Activated CD8-positive, alpha-beta memory T cell treated with anti-CD3 and anti-CD28 coated beads, Interleukin-2, amount 50 U/mL, for 24 hours (primary cell): ENCODE measurements around the gene GCK.
"Not testable (repeated sequence)": the region's sequence is repeated elsewhere in the genome, so short reads cannot be mapped to it uniquely, and the experiment has no call there.

ENCODE experiments used
- DNase-seq: peaks from one replicate; pipeline ENCODE4 v3.0.0-alpha.2; 2020; ENCODE audit errors: extremely low read depth

Gene GCK

DNA sequence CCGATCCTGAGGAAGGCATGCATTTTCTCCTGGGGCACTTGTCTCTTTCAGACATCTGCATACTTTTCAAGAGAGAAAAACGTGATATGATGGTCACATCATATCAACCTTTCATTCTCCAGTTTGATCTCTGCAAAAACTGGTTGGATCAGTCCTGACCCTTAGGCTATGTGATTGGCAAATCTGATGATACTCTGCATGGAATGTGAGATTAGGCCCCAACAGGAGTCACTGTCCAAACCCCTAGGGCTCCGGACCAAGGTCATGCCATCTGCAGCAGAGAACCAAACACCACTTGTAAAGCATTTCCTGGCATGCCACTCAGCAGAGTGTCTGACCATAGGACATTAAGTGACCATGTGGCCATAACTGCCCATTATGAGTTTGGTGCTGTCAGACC, 8.6 kb downstream of the GCK start:
- DNase-seq: no peak

DNA sequence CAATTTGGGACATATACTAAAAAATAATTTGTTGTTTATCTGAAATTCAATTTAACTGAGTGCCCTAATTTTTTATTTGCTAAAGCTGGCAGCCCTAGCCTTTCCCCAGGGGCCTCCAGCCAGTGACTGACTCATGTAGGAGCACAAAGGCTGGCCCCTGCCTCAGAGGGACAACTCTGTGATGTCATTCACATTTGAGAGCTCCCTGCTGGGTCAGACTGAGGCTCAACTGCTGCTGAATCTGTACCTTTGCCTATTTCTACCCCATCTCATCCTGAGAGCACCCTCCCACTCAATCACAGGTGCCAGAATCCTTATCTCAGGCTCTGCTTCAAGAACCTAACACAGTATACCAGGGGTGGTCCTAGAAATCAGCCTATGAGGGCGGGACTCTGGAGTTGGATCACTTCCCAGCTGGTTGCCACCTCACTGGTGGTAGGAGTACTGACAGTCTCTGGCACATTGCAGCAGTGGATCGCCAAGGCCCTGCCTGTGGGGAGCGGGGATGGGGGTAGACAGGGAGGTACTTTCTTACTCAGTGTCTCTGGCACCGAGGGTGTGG, 11.6 kb downstream of the GCK start:
- no peak for DNase-seq

DNA sequence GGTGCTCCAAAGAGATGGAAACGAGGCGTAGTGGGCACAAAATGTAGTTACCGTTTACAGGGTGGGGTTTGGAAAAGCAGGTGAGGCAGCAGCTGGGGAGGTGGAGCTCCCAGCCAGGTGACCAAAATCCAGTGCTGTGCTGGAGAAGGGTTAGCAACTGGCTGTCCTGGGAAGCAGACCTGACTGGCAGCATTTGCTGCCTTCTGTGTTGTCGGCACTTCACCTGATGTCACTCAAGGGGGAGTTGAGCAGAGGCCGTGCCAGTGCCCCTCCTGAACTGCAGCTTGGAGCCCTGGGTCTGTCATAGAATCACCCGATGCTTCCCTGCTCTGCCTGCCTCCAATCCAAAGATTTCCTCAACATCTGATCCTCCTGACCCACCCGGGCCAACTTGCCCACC, 12.8 kb downstream of the GCK start:
- DNase-seq: no peak

DNA sequence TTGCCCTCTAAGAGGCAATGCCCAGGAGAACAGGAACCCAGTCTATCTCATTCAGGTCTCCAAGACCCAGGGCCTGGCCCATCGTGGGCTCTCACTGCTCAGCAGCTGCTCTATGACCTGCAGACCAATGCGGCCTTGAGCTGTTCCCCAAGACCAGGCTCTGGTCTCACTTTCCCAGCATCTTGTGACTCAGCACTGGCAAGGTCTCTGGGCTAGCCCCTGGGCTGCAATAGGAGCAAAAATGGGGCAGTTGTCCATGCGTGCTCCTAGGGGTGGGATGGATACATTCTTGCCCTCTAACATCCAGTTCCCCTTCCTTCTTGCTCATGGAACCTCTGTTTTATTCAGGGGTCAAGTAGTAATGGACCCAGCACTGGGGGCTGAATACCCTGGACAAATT, 13.5 kb downstream of the GCK start:
- DNase-seq: no peak

DNA sequence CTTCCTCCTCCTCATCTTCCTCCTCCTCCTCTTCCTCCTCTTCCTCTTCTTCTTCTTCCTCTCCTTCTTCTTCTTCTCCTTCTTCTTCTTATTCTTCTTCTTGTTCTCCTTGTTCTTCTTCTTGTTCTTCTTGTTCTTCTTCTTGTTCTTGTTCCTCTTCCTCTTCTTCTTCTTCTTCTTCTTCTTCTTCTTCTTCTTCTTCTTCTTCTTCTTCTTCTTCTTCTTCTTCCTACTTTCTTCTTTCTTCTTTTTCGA, 14.6 kb downstream of the GCK start:
- DNase-seq: not testable (repeated sequence)

DNA sequence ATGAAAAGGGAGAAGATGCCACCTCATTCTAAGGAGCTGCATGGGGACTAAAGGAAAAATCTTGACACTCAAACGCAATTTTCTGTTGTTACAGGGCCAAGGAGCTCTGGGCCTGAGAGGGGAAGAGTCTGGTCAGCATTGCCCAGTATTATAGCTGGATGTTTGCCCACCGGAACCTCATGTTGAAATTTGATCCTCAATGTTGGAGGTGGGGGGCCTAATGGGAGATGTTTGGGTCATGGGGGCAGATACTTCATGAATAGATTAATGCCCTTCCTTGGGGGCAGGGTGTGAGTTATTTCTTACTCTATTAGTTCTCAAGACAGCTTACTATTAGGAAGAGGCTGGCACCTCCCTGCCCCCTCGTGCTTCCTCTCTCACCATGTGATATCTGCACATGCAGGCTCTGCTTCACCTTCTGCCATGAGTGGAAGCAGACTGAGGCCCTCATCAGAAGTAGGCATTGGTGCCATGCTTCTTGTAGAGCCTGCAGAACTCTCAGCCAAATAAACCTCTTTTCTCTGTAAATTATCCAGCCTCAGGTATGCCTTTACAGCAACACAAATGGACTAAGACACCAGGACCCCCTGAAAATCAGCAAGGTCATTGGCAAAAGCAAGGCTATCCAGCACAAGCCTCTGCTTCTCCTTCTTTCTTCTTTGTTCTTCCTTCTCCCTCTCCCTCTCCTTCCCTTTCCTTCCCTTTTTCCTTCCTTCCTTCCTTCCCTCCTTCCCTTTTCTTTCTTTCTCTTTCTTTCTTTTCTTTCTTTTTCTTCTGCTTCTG, 15.1 kb downstream of the GCK start:
- no peak for DNase-seq

DNA sequence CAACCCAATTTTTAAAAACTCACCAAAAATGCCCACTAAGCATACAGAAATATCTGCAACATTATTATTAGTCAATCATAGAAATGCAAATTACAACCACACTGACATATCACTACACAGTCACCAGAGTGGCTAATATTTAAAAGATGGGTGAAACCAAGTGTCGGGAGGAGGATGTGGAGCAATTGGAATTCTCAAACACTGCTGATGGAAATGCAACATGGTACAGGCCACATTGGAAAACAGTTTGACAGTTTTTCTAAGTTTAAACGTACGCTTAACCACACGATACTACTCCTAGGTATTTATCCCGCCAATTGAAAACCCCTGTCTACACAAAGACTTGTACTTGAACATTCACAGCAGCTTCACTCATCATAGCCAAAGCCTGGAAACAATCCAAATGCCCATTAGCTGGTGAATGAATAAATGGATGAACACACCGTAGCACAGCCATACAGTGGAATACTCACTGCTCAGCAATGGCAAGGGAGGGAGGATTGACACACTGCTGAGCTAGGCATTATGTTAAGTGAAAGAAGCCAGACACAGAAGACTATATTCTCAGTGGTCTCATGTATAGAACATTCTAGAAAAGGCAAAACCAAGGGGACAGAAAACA, 16.3 kb downstream of the GCK start:
- DNase-seq: no peak

DNA sequence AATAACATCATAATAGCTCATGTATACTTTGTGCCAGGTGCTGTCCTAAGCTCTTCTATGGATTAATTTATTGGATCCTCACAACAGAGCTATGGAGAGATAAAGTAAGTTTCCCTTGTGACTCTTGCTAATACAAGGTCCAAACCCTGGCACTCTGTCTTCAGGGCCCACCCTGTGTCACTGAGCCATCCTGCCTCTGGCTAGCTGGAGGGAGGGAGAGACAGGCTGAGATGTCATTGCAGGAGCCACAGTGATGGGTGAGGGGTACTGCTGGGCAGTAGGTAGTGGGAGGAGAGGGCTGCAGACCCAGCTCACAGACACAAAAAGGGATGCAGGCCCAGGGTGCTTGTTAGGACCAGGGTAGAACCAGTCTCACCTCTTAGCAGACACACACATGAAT, 16.9 kb downstream of the GCK start:
- no peak for DNase-seq

DNA sequence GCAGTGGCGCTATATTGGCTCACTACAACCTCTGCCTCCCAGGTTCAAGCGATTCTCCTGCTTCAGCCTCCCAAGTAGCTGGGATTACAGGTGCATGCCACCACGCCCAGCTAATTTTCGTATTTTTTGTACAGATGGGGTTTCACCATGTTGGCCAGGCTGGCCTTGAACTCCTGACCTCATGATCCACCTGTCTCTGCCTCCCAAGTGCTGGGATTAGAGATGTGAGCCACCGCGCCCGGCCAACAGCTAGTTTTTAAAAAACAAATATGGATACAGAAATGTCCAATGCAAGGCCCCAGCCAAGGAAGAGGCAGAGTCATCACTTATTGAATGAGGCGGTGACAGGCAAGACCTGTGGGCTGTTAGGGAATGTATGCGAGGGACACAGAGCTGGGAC, 17.3 kb downstream of the GCK start:
- DNase-seq: not testable (repeated sequence)

DNA sequence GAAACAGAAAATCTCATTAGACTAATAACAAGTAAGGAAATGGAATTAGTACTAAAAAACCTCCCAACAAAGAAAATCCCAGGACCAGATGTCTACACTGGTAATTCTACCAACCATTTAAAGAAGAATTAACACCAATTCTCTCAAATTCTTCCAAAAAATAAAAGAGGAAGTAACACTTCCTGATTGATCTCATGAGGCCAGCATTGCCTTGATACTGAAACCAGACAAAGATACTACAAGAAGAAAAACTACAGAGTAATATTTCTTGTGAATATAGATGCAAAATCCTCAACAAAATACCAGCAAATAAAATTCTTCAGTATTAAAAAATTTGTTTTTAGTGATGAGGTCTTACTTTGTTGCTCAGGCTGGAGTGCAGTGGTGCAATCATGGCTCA, 21.3 kb downstream of the GCK start:
- DNase-seq: no peak

DNA sequence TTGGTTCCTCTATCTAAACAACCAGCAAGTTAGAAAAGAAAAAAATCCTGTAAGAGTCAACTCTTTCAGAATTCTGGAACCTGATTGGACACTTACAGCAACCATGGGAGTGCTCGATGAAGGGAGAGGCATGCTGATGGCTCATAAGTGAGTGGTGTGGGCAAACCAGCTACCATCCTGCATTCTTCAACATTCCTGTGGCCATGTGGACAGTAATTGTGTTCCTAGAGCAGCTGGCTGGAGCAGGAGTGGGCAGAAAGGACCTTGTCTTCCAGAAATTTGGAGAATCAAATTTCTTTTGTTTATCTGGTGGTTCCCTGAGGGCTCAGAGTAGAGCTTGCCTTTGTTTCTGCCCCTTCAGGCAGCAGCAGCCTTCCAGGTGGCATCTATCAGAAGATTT, 25.6 kb downstream of the GCK start:
- DNase-seq: no peak

DNA sequence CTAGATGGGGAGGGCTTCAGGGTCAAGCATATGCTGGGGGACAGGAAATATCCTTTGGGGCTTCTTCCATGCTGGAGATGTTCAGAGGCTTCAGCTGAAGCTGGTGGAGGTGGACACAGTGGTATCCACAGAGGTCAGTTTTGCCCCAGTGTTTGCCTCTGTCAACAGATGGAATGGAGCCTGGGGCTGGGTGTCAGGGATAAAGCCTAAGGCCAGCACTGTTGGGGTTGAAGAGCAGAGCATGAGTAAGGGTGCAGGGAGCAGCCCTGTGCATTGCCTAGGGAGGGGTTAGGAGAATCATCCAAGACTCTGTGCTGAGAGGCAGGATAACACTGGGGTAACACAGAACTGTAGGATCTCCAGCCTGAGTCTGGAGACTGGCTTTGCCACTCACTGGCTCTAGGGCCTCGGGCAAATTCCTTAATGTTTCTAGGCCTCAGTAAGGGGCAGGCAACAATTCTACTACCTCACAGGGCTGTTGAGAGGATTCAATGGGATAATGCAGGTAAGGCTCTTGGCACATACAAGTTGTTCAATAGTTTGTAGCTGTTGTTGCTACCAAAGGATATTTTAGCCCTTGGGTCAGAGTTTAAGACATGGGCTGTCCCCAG, 26.3 kb downstream of the GCK start:
- DNase-seq: no peak

DNA sequence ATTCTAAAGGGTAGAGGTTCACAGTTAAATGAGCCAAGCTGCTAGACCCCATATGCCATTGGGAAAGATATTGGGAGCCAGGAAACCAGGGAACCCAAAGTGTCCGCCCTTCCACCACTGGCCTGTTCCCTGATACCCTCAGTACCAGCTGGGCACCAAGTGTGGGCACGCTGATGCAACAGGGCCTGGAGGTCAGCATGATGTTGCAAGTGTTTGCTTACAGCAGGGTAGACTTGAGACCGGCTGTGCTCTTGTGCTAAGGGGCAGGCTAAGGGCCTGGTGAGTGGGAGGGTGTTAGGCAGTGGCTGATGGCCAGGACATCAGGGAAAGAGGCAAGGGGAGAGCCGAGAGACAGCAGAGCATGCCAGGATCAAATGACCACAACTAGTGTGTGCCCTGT, 27.1 kb downstream of the GCK start:
- DNase-seq: no peak

DNA sequence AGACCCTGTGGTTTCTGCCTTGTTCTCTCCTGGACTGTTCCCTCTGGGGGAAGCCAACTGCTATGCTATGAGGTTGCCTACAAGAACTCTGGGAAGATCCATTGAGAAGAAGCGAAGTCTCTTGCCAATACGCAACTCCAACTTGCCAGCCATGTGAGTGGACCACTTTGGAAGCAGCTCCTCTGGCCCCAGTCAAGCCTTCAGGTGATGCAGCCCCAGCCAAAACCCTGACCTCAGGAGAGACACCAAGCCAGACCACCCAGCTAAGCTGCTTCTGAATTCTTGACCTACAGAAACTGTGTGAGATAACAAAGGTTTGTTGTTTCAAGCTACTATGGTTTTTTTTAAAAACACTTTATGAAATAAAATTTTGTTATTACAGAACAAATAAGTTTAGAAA, 27.9 kb downstream of the GCK start:
- no peak for DNase-seq

DNA sequence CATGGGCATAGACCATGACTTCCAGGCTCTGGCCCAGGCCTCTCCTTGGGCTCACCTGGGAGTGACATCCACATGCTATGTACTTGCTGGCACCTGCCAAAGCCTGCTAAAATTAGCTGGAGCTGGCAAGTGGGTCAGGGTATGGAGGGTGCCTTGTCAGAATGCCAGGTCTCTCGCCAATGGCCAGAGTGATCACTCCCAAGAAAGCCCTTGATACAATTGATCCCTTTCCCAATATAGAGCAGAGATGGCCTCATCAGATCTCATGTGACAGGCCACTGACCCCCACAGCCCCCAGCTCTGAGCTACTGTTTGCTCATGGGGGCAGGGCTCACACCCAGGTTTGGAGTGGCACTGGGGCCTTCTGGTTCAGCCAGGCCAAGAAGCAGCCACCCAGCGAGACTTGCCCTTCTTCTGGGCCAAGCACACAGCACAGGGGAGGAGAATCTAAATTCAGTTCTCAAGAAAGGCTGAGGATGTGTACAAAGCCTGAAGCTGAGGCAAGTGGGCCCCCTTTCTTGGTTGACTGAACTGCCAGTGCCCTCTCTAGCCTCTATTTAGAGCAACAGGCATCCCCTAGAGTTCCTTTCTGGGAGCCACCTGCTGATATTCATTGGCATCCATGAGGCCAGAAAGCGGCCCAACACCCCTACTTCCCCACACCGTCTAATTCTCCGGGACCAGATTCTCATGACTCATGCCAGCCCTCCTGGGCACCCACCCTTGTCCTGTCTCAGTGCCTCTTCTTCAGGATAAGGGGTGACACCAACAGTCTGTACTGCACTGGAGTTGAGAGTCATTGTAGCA, 29.2 kb downstream of the GCK start:
- no peak for DNase-seq

DNA sequence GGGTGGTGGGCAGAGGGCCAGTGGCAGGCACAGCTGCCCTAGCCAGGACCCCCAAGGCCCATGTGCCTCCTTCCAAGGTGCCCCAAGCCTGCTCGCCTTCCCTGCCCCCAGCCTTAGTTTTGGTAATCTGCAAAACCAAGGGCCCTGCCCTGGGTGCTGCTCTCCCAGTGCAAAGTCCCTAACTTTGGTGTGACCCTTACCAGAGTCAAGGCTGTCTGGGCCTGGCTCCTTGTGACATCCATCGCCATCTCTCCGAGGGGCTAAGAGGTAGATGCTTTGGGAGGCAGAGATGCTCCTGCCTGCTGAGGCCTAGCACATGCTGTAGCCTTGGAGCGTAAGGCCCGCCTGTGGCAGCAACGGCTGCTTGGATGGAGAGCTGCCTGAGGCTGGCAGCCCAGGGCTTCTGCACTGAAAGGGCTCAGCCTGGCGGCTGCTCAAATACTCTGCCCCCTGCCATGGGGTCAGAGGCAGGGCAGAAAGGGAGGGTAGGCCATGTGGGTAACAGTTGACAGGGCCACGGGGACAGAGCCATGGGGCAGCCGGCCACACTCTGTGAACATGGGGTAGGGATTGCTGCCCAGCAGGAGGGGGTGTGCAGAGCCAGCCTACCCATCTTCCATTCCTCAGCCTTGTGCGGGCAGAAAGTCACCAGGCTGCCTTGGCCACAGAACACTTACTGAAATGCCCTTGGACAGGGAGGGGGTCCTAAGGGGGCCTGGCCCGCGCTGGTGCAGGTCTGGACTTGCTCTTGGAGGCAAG, 30.2 kb downstream of the GCK start:
- no peak for DNase-seq

DNA sequence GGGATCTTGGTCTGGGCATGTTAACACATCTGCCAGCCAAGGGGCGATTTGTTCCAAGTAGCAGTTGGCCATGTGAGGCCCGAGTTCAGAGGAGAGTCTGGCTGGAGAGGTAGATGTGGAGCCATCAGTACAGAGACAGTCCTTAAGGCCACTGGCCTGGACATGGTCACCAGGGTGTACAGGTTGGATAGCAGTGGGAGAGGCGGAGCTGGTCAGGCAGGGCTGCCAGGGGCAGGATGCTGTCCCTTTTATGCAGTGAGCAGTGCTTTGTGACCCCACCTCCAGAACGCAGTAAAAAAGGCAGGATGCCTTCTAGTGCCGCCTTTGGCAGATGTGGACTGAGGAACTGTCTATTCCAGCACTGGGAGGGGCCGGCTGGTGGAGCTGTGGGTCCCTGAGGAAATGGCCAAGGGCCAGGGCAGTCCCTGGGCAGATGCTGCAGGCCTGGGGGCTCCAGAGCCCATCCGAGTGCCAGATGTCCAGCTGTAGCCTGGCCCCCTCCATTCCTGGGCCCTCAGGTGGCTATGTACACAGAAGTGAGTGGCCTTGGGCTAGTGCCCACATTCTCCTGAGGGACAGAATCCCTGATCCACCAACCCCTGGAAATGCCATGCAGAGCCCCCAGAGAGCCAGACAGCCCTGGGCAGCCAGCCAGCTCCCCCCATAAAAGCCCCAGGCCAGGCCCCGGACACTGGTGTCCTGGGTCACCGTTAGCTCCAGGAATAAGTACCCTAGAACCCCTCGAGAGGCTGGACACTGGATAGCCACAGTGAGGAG, 31.0 kb downstream of the GCK start:
- DNase-seq: no peak

DNA sequence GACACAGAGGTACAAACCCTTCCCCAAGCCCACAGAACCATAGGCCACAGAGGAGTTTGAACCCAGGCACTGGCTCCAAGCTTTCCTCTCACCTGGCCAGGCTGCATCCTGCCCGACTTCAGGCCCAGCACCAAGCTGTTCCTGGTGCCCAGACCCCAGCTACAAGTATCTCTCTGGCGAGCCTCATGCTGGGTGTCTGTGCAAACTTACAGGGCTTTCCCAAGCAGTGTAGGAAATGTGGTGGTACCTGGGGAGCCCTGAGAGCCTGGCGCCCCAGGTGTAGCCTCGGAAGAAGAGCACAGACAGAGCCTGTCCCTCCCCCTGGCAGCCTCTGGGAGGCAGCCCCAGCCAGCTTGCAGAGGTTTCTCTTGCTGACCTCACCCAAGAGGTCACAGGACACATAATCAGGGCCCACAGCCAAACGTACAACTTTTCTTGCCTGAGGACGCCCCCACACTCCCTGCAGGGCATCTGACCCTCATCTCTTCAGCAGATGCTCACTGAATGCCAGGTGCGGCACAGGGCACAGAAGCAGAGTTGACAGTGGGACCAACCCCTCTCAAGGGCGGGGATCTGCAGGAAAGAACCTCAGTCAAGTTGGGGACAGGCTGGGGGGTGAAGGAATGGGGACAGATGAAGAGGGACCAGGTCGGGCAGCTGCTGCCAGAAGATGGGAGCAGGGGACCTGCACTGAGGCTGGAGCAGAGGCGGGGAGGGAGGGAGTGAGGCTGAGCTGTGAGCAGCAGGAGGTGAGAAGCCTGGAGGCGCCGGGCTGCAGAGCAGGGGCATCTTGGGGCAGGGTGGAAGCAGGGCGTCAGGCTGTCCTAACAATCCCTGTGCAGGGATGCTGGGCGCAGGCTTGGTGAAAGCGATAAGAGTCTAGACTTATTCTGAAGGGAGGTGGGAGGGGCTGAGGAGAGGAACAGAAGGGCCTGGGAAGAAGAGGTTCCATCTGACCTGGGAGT, 31.8 kb downstream of the GCK start:
- no peak for DNase-seq

DNA sequence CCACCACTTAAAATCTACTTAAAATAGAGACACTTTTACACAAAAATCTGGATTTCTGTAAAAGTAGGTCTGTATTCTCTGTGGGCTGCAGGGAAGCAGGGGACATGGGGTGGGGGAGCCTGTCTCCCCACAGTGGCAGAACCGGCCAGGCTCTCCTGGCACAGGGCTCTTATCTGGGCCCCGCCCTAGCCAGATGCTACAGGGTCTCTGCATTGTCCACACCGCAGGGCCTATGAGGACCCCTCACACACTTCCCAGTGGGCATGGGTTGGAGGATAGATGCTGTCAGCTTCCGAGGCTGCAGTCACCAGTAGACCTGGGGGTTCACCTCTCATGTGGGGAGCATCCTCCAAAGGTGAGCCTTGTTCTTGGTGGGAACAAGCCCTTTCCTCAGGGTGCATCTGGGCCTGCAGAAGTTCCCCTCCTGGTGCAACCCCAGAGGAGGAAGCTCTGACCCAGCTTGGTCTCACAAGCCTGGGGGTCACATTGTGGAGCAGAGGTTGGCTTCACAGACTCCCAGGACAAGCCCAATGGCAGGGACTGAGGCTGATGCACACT, 32.7 kb downstream of the GCK start:
- DNase-seq: no peak
